HepG2 (cell line): ENCODE data around the gene CYTH1. TPM values are rescaled to one million over a fixed set of nuclear protein-coding genes. Genes with fewer than 3 reads are reported as not detected.

Experiments
- ASH2L ChIP-seq: fragments of 300-600, 200-600 bp; sonication (generic); IDR thresholded peaks from 2 replicates; pipeline ENCODE4 v1.7.0; 2017; ENCODE audit warnings: low read depth, mild to moderate bottlenecking, moderate library complexity, mixed read lengths, low read length; ENCODE audit not compliant: insufficient read length
- E2F5 ChIP-seq: sonication (generic); formaldehyde crosslinking; conservative IDR thresholded peaks from 2 replicates; pipeline ENCODE4 v1.4.0; 2020; ENCODE audit warnings: missing genetic modification reagents
- ELF3 ChIP-seq: IDR thresholded peaks from 2 replicates; pipeline ENCODE4 v1.6.1; 2016; ENCODE audit warnings: missing genetic modification reagents, missing compliant biosample characterization
- HOXA7 ChIP-seq: sonication (generic); formaldehyde crosslinking; IDR thresholded peaks from 2 replicates; pipeline ENCODE4 v1.8.1; 2022; ENCODE audit warnings: mild to moderate bottlenecking, missing genetic modification reagents, moderate library complexity
- NRL ChIP-seq: sonication (generic); formaldehyde crosslinking; IDR thresholded peaks from 2 replicates; pipeline ENCODE4 v1.5.0; 2020; ENCODE audit warnings: missing genetic modification reagents, mild to moderate bottlenecking, moderate library complexity, borderline replicate concordance
- SNAPC2 ChIP-seq: sonication (generic); formaldehyde crosslinking; IDR thresholded peaks from 2 replicates; pipeline ENCODE4 v1.8.1; 2022; ENCODE audit warnings: mild to moderate bottlenecking, missing genetic modification reagents
- SRF ChIP-seq: IDR thresholded peaks from 2 replicates; pipeline ENCODE4 v1.6.1; 2011; ENCODE audit warnings: mild to moderate bottlenecking, low read depth, low read length, moderate library complexity
- ZBED4 ChIP-seq: sonication (generic); formaldehyde crosslinking; IDR thresholded peaks from 2 replicates; pipeline ENCODE4 v1.4.0; 2020; ENCODE audit warnings: missing genetic modification reagents, borderline replicate concordance
- ZFP41 ChIP-seq: sonication (generic); formaldehyde crosslinking; IDR thresholded peaks from 2 replicates; pipeline ENCODE4 v1.4.0; 2020; ENCODE audit warnings: mild to moderate bottlenecking, missing genetic modification reagents, borderline replicate concordance
- ZGPAT ChIP-seq: IDR thresholded peaks from 2 replicates; pipeline ENCODE4 v1.6.1; 2016; ENCODE audit warnings: mild to moderate bottlenecking
- ZNF260 ChIP-seq: sonication (generic); formaldehyde crosslinking; IDR thresholded peaks from 2 replicates; pipeline ENCODE4 v1.4.0; 2020; ENCODE audit warnings: missing genetic modification reagents, low read depth, mild to moderate bottlenecking, borderline replicate concordance
- ZNF263 ChIP-seq: sonication (generic); formaldehyde crosslinking; IDR thresholded peaks from 2 replicates; pipeline ENCODE4 v1.4.0; 2020; ENCODE audit warnings: missing genetic modification reagents
- ZNF275 ChIP-seq: sonication (generic); formaldehyde crosslinking; IDR thresholded peaks from 2 replicates; pipeline ENCODE4 v1.8.0; 2022; ENCODE audit warnings: missing genetic modification reagents, mild to moderate bottlenecking, inconsistent platforms, borderline replicate concordance
- ZNF337 ChIP-seq: sonication (generic); formaldehyde crosslinking; IDR thresholded peaks from 2 replicates; pipeline ENCODE4 v1.5.1; 2020; ENCODE audit warnings: missing genetic modification reagents, low read depth, mild to moderate bottlenecking, borderline replicate concordance
- ZNF441 ChIP-seq: sonication (generic); formaldehyde crosslinking; IDR thresholded peaks from 2 replicates; pipeline ENCODE4 v1.7.0; 2021; ENCODE audit warnings: missing genetic modification reagents, borderline replicate concordance
- ZNF691 ChIP-seq: sonication (generic); formaldehyde crosslinking; IDR thresholded peaks from 2 replicates; pipeline ENCODE4 v1.4.0; 2020; ENCODE audit warnings: missing genetic modification reagents, low read depth, mild to moderate bottlenecking, borderline replicate concordance
- ZSCAN29 ChIP-seq: sonication (generic); formaldehyde crosslinking; conservative IDR thresholded peaks from 2 replicates; pipeline ENCODE4 v1.4.0; 2020; ENCODE audit warnings: mild to moderate bottlenecking, missing genetic modification reagents
- polyA plus RNA-seq, 8 experiments: library from polyadenylated mRNA; depleted of rRNA in 3 of 8; stranded (reverse) in 7 of 8; unstranded in 1 of 8; fragments of >200 nt; fragmentation: Illumina TruSeq in 4 of 8; extraction: Trizol in 4 of 8; gene quantifications; 2 replicates each; pipeline versions ENCODE4 v1.2.1 to v1.2.3, GENCODE V29; 2011 to 2016; ENCODE audit warnings: low read depth in 4 of 8, missing spikeins in 1 of 8, mixed read lengths in 1 of 8; ENCODE audit not compliant: insufficient read depth in 1 of 8
- total RNA-seq, 5 experiments: library from RNA; depleted of rRNA; stranded (reverse); fragments of >200 nt; fragmentation: Illumina TruSeq; extraction: Trizol; gene quantifications; 2 replicates each; pipeline ENCODE4 v1.2.3, GENCODE V29; 2016; ENCODE audit warnings: low read depth in 1 of 5

Gene CYTH1
- total and polyA plus RNA-seq, 2 of the 13 experiments (the other 11 are each of a cell fraction or from before 2014, with no cell fraction given) = 20.1 to 48.9 TPM

- TF ChIP-seq ZNF441 (CRISPR knock-in tag) = no peak
- no peak for TF ChIP-seq ZNF260
- TF ChIP-seq ZNF275 (CRISPR knock-in tag) = no peak
- TF ChIP-seq ELF3 (CRISPR knock-in tag) = peak; percentile 5; the same call in 1 of the 2 replicates
- TF ChIP-seq ZBED4 (CRISPR knock-in tag) = 0 out of 2 replicates have a peak, but pooled peaks have one; percentile 34
- 0 out of 2 replicates have a peak, but pooled peaks have one; percentile 25 for TF ChIP-seq ZNF263
- no peak for TF ChIP-seq SRF
- TF ChIP-seq HOXA7 (CRISPR knock-in tag) = no peak
- no peak for TF ChIP-seq ZFP41 (CRISPR knock-in tag)
- TF ChIP-seq E2F5 (CRISPR knock-in tag) = no peak
- TF ChIP-seq ZNF691 (CRISPR knock-in tag) = no peak
- TF ChIP-seq ZGPAT (CRISPR knock-in tag) = peak; percentile 66; the same call in 1 of the 2 replicates
- peak; percentile 64; the same call in 1 of the 2 replicates for TF ChIP-seq ZNF337 (CRISPR knock-in tag)
- no peak for TF ChIP-seq NRL (CRISPR knock-in tag)
- TF ChIP-seq SNAPC2 (CRISPR knock-in tag) = 0 out of 2 replicates have a peak, but pooled peaks have one; percentile 18
- TF ChIP-seq ASH2L = peak; percentile 95
- TF ChIP-seq ZSCAN29 (CRISPR knock-in tag) = peak; percentile 95
These were observed 30.5 kb downstream of the CYTH1 start (continued) for GRCh38 chr17:78751447-78752161.
